CD14-positive monocyte (primary cell): ENCODE data around the gene RAPH1. TPM values are rescaled to one million over a fixed set of nuclear protein-coding genes. Genes with fewer than 3 reads are reported as not detected.

Experiments used
- DNase-seq, 3 donors: peaks; one replicate each; pipeline ENCODE4 v3.0.0-alpha.2; 2011 to 2022
- H2AFZ ChIP-seq: 2 replicates; pipeline ENCODE4 v1.6.0; 2012; ENCODE audit warnings: mild to moderate bottlenecking, low read depth, low read length, inconsistent platforms; ENCODE audit not compliant: insufficient read depth, poor library complexity, severe bottlenecking
- H3K27ac ChIP-seq, 2 donors: 1 replicate in 1 of 2; 2 replicates in 1 of 2; pipeline ENCODE4 v1.5.1; 2012 to 2013; ENCODE audit warnings: low read length in 2 of 2, control low read depth in 1 of 2, inconsistent platforms in 1 of 2, low read depth in 1 of 2, mild to moderate bottlenecking in 1 of 2
- H3K27me3 ChIP-seq, 2 donors: one replicate each; pipeline versions ENCODE4 v1.6.0 to v1.6.1; 2011 to 2013; ENCODE audit warnings: low read length in 2 of 2; ENCODE audit not compliant: control insufficient read depth in 2 of 2, insufficient read depth in 2 of 2
- H3K36me3 ChIP-seq, 2 donors: replicated peaks in 1 of 2; 1 replicate in 1 of 2; 2 replicates in 1 of 2; pipeline versions ENCODE4 v1.5.1 to v1.6.1; 2012 to 2013; ENCODE audit warnings: low read length in 2 of 2, control low read depth in 1 of 2, inconsistent platforms in 1 of 2, mild to moderate bottlenecking in 1 of 2; ENCODE audit not compliant: insufficient read depth in 2 of 2, control insufficient read depth in 1 of 2
- H3K4me1 ChIP-seq, 2 donors: 1 replicate in 1 of 2; 2 replicates in 1 of 2; pipeline versions ENCODE4 v1.5.1 to v1.6.1; 2012 to 2013; ENCODE audit warnings: low read length in 2 of 2, control low read depth in 1 of 2, inconsistent platforms in 1 of 2, mild to moderate bottlenecking in 1 of 2, moderate library complexity in 1 of 2; ENCODE audit not compliant: insufficient read depth in 2 of 2, control insufficient read depth in 1 of 2
- H3K4me2 ChIP-seq: replicated peaks from 2 replicates; pipeline ENCODE3; 2012; ENCODE audit warnings: low read length, moderate library complexity, mild to moderate bottlenecking; ENCODE audit not compliant: poor library complexity, severe bottlenecking; ENCODE audit errors: extremely low read depth
- H3K4me3 ChIP-seq, 3 experiments: fragments of 200-600 bp in 1 of 3; sonication (generic) in 1 of 3; replicated peaks in 1 of 3; 1 replicate in 2 of 3; 2 replicates in 1 of 3; pipeline ENCODE4 v1.5.1; 2011 to 2013; ENCODE audit warnings: low read length in 3 of 3, mild to moderate bottlenecking in 3 of 3, control low read depth in 2 of 3, low read depth in 2 of 3, inconsistent platforms in 1 of 3, moderate library complexity in 1 of 3
- H3K79me2 ChIP-seq: 2 replicates; pipeline ENCODE4 v1.6.0; 2012; ENCODE audit warnings: mild to moderate bottlenecking, control low read depth, inconsistent platforms, low read length, moderate library complexity; ENCODE audit not compliant: insufficient read depth
- H3K9ac ChIP-seq: 2 replicates; pipeline ENCODE4 v1.6.0; 2017; ENCODE audit warnings: low read length, mild to moderate bottlenecking; ENCODE audit not compliant: insufficient read depth, poor library complexity, severe bottlenecking
- H3K9me3 ChIP-seq, 2 donors: replicated peaks in 1 of 2; 1 replicate in 1 of 2; 2 replicates in 1 of 2; pipeline versions ENCODE4 v1.5.1 to v1.6.1; 2012 to 2013; ENCODE audit warnings: low read length in 2 of 2, control low read depth in 1 of 2; ENCODE audit not compliant: control insufficient read depth in 1 of 2, insufficient read depth in 1 of 2
- H4K20me1 ChIP-seq: 2 replicates; pipeline ENCODE4 v1.6.0; 2012; ENCODE audit warnings: mild to moderate bottlenecking, low read length, control low read depth, moderate library complexity; ENCODE audit not compliant: insufficient read depth
- H3K27ac Mint-ChIP-seq, 7 donors: one replicate each; pipeline ENCODE4 v1.8.0; 2020; ENCODE audit warnings: mild to moderate bottlenecking in 7 of 7, mixed read lengths in 7 of 7, moderate library complexity in 6 of 7, inconsistent platforms in 2 of 7
- H3K27me3 Mint-ChIP-seq, 3 donors: one replicate each; pipeline ENCODE4 v1.8.0; 2021 to 2022; ENCODE audit warnings: low read depth in 3 of 3, mild to moderate bottlenecking in 3 of 3, mixed read lengths in 3 of 3, moderate library complexity in 3 of 3, inconsistent platforms in 1 of 3
- H3K36me3 Mint-ChIP-seq, 2 donors: one replicate each; pipeline ENCODE4 v1.8.0; 2020; ENCODE audit warnings: mixed read lengths in 2 of 2, inconsistent platforms in 1 of 2, mild to moderate bottlenecking in 1 of 2
- H3K4me1 Mint-ChIP-seq: one replicate; pipeline ENCODE4 v1.8.0; 2020; ENCODE audit warnings: mild to moderate bottlenecking, mixed read lengths
- H3K4me3 Mint-ChIP-seq, 2 donors: one replicate each; pipeline ENCODE4 v1.8.0; 2020; ENCODE audit warnings: mild to moderate bottlenecking in 2 of 2, mixed read lengths in 2 of 2, moderate library complexity in 1 of 2
- H3K9me3 Mint-ChIP-seq, 7 donors: one replicate each; pipeline ENCODE4 v1.8.0; 2020 to 2022; ENCODE audit warnings: mixed read lengths in 7 of 7, mild to moderate bottlenecking in 6 of 7, moderate library complexity in 6 of 7, inconsistent platforms in 2 of 7
- WGBS: methylation state at CpG from one replicate; pipeline ENCODE4 v1.1.5; 2013; ENCODE audit warnings: missing lambda C conversion rate; ENCODE audit not compliant: insufficient coverage; 5-methylcytosine and 5-hydroxymethylcytosine counted together
- intact Hi-C, 2 donors: fragments of 100-400 bp; cut with micrococcal nuclease; formaldehyde crosslinking; loops; one replicate each; pipeline versions ENCODE4 v1.15.0 to v1.15.1; 2023
- polyA plus RNA-seq, 3 donors: library from polyadenylated mRNA; depleted of rRNA in 1 of 3; unstranded in 2 of 3; stranded (reverse) in 1 of 3; fragments of 300-500 nt in 2 of 3; fragments of >200 nt in 1 of 3; fragmentation: Illumina TruSeq in 2 of 3; gene quantifications; 1 replicate in 2 of 3; 2 replicates in 1 of 3; pipeline ENCODE4 v1.2.3, GENCODE V29; 2012 to 2021
- TF ChIP-seq, protein P1 (sequence below): fragments of 200-600 bp; IDR thresholded peaks from one replicate; pipeline ENCODE4 v1.8.0; 2022; ENCODE audit warnings: antibody characterized with exemption, mild to moderate bottlenecking

RAPH1 gene
- polyA plus RNA-seq, 3 donors: 3.8 to 5.1 (median 4.5) TPM

DNA sequence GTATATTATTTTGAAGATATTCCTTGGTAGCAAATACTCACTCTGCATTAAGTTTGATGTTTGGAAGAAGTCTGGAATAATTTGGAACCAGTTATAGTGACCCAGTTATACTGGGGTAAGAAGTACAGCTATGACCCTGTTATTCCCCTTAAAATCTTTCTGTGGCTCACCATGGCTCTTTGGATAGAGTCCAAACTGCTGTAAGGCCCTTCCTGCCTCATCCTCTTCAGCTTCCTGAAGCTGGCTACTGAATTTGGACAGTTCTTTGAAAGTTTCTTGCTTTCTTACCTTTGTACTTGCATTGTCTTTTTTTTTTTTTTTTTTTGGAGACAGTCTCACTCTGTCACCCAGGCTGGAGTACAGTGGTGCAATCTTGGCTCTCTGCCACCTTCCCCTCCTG is 121.3 kb downstream of the RAPH1 start:
- Histone ChIP-seq H3K27ac (no peak overlapping the region), H4K20me1 (no peaks in the 10 kb centered on the region), H3K9ac (no peak overlapping the region), H3K27me3 (no peaks in the 10 kb centered on the region), H3K4me1 (no peaks in the 10 kb centered on the region), H3K4me3 (no peak overlapping the region), H3K9me3 (no peaks in the 10 kb centered on the region), H3K36me3 (peaks cover 0 to 8% of the 10 kb centered on the region in 2 donors), H3K4me2 (no peak overlapping the region), H2AFZ (no peak overlapping the region), H3K79me2 (no peaks in the 10 kb centered on the region)
- Mint-ChIP-seq H3K4me3 (no peak overlapping the region), H3K9me3 (peaks cover 3 to 10% (median 8%) of the 10 kb centered on the region in 7 donors), H3K27ac (peak overlapping the region in 1 of 7 donors; percentile 46), H3K36me3 (peaks cover 19 to 20% of the 10 kb centered on the region in 2 donors), H3K27me3 (no peaks in the 10 kb centered on the region), H3K4me1 (no peaks in the 10 kb centered on the region)
- TF ChIP-seq, protein P1, sequence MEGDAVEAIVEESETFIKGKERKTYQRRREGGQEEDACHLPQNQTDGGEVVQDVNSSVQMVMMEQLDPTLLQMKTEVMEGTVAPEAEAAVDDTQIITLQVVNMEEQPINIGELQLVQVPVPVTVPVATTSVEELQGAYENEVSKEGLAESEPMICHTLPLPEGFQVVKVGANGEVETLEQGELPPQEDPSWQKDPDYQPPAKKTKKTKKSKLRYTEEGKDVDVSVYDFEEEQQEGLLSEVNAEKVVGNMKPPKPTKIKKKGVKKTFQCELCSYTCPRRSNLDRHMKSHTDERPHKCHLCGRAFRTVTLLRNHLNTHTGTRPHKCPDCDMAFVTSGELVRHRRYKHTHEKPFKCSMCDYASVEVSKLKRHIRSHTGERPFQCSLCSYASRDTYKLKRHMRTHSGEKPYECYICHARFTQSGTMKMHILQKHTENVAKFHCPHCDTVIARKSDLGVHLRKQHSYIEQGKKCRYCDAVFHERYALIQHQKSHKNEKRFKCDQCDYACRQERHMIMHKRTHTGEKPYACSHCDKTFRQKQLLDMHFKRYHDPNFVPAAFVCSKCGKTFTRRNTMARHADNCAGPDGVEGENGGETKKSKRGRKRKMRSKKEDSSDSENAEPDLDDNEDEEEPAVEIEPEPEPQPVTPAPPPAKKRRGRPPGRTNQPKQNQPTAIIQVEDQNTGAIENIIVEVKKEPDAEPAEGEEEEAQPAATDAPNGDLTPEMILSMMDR: no peak
- no peak for DNase-seq
- intact Hi-C loops: no loop called here

DNA sequence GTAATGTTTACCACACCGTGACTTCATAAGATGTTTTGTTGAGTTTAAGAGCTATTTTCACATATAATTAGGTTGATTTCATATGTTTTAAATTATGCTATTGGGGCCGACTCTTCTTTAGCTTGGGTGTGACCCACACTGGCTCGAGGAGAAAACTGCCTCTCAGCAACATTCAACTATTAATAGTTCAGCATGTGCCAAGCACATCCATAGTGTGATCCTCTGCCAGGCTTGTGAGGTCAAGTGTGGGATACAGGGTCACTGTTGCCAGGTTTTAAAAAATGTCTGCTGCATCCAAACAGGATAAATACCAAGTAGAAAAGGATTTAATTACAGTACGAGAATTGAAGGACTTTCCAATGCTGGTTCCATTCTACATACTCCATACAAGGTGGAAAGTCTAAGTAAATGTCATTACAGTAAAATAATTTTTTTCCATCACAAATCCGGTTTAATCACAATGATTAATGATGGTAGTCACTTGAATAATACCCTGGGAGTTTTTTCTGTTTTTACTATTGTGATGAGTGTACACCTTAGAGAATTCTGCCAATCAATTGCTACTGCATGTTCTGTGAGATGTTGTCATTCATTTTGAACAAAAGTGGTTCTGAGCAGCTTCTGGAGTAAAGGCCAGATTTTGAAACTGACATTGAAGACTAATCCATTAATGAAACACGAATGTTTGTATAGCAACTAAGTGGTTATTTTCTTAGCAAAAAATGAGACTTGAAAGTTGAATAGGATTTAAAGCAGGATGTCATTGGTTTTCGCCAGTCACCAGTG is 122.4 kb downstream of the RAPH1 start:
- TF ChIP-seq, protein P1: no peak
- no peak overlapping the region for H3K4me2 ChIP-seq
- no peak overlapping the region for H3K4me3 Mint-ChIP-seq
- no peak overlapping the region for H3K27ac ChIP-seq
- no peaks in the 10 kb centered on the region for H4K20me1 ChIP-seq
- H3K9ac ChIP-seq: no peak overlapping the region
- H3K4me1 Mint-ChIP-seq: no peaks in the 10 kb centered on the region
- H3K79me2 ChIP-seq: no peaks in the 10 kb centered on the region
- no peak overlapping the region for H3K4me3 ChIP-seq
- intact Hi-C loops: no loop called here
- WGBS: 80% methylated on average over 1 of the region's 7 CpGs
- H3K27me3 Mint-ChIP-seq: peaks cover 0 to 1% (median 0%) of the 10 kb centered on the region in 3 donors
- no peak for DNase-seq
- no peak overlapping the region for H3K27ac Mint-ChIP-seq
- H3K36me3 Mint-ChIP-seq: peaks cover 10 to 15% of the 10 kb centered on the region in 2 donors
- no peak overlapping the region for H2AFZ ChIP-seq
- no peaks in the 10 kb centered on the region for H3K9me3 ChIP-seq
- H3K4me1 ChIP-seq: no peaks in the 10 kb centered on the region
- H3K9me3 Mint-ChIP-seq: peaks cover 0 to 5% (median 1%) of the 10 kb centered on the region in 7 donors
- peaks cover 0 to 7% of the 10 kb centered on the region in 2 donors for H3K36me3 ChIP-seq
- H3K27me3 ChIP-seq: no peaks in the 10 kb centered on the region
